ENCODE measurements around the gene VSIG10L2.

VSIG10L2 gene

DNA sequence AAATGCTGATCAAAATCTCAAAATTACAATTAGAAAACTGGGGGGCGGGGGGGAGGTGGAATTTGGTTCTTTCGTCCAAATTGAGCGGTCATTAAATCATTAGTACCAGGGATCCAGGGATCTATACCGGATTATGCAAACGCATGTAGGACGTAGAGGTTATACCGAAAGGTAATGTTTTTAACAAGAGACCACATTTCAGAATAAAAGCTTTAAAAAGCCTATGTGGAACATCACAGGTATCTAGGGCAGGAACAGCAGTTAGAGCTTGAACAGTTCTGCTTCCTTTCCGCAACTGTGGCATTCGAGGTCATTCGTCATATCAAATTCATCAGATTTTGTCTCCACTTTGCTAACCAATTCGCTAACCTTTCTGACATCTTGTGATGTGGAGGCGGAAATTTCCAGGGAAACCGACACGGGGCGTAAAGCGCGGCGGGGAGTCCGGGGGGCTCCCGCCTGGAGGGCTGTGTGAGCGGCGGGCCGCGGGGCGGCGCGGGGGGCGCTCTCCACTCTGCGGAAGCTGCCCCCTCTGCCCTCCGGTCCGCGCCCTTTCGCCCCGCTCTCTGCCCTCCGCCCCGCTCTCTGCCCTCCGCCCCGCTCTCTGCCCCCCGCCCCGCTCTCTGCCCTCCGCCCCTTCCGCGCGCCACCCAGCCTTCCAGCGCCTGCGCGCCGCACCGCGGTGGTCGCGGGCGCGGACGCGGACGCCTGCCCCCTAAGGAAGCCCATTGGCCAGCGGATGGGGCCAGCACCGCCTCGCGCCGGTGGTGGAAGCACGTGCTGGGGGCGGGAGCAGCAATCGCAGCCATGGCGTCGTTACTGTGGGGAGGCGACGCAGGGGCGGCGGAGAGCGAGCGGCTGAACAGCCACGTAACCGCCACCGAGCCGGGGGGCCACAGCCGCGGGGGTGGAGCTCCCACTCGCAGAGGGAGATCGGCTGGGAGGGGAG, 41.9 kb upstream of the VSIG10L2 start, which contains the start of gene DDX25:
Gene DDX25 (plus strand): TSS at position 798 of the 949 bp plus-strand sequence. CDS start 10 bp downstream, at position 808.
- Histone ChIP-seq H3K9me3 (ENCODE audit: control insufficient read depth, insufficient read depth, low read depth, low read length) (no peaks in the 10 kb centered on the region), H3K27ac (ENCODE audit: extremely low read depth, low read depth, low read length) (no peak within 1 kb of the TSS), H3K4me3 (ENCODE audit: low read depth, low read length) (peak within 1 kb of the TSS; percentile 7), H3K36me3 (ENCODE audit: control insufficient read depth in 2 of 2, insufficient read depth in 1 of 2, low read length in 2 of 2) (peaks cover 0 to 12% of the 10 kb centered on the region in 2 experiments; a peak in 2 of 3 replicates), H3K4me1 (ENCODE audit: control insufficient read depth, insufficient read depth, low read length) (no peaks in the 10 kb centered on the region)
- no peak for TF ChIP-seq ZNF544 (tag by site-specific recombination; IDR thresholded peaks at IDR 0.05)
- TF ChIP-seq, protein P1, sequence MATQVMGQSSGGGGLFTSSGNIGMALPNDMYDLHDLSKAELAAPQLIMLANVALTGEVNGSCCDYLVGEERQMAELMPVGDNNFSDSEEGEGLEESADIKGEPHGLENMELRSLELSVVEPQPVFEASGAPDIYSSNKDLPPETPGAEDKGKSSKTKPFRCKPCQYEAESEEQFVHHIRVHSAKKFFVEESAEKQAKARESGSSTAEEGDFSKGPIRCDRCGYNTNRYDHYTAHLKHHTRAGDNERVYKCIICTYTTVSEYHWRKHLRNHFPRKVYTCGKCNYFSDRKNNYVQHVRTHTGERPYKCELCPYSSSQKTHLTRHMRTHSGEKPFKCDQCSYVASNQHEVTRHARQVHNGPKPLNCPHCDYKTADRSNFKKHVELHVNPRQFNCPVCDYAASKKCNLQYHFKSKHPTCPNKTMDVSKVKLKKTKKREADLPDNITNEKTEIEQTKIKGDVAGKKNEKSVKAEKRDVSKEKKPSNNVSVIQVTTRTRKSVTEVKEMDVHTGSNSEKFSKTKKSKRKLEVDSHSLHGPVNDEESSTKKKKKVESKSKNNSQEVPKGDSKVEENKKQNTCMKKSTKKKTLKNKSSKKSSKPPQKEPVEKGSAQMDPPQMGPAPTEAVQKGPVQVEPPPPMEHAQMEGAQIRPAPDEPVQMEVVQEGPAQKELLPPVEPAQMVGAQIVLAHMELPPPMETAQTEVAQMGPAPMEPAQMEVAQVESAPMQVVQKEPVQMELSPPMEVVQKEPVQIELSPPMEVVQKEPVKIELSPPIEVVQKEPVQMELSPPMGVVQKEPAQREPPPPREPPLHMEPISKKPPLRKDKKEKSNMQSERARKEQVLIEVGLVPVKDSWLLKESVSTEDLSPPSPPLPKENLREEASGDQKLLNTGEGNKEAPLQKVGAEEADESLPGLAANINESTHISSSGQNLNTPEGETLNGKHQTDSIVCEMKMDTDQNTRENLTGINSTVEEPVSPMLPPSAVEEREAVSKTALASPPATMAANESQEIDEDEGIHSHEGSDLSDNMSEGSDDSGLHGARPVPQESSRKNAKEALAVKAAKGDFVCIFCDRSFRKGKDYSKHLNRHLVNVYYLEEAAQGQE (tag by site-specific recombination; IDR thresholded peaks at IDR 0.05): peak; percentile 1; the same call in 1 of the 2 replicates
- POLR2A ChIA-PET: interaction anchor here (0.7 to 2.4 kb wide), 6 partner anchors 7 to 308 kb away, joined by 3 to 26 read pairs (median 5); partner anchors contain the start of genes FAM118B, HYLS1 and RPUSD4
- CTCF ChIA-PET: interaction anchor here (0.8 to 1.1 kb wide), 3 partner anchors 16 to 23 kb away, joined by 3 to 4 read pairs (median 3); no protein-coding TSS in a partner anchor

DNA sequence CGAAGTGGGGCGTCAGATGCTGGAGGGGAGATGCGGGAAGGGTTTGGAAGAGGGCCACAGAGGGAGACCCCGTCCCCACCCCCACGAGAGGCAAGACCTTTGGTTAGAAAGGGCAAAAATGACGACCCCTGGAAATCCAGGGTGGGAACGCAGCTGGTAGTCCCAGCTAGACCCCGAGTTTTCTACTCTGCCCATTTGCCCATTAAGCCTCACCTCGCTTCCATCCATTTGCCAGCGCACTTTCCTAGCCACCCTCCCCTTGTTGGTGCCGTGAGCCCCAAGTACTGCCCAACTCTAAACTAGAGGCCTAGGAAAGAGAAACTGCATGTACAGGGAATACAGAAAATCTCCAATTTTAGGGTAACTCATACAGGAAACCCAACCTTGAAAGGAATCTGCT, 41.2 kb upstream of the VSIG10L2 start:
- H3K4me3 ChIP-seq (ENCODE audit: low read depth, low read length): no peak overlapping the region
- peaks cover 0 to 7% of the 10 kb centered on the region in 2 experiments; a peak in 2 of 3 replicates for H3K36me3 ChIP-seq (ENCODE audit: control insufficient read depth in 2 of 2, insufficient read depth in 1 of 2, low read length in 2 of 2)
- no peaks in the 10 kb centered on the region for H3K9me3 ChIP-seq (ENCODE audit: control insufficient read depth, insufficient read depth, low read depth, low read length)
- H3K27ac ChIP-seq (ENCODE audit: extremely low read depth, low read depth, low read length): no peak overlapping the region
- ChIA-PET POLR2A (no interaction called here), CTCF (no interaction called here)
- TF ChIP-seq, protein P2, sequence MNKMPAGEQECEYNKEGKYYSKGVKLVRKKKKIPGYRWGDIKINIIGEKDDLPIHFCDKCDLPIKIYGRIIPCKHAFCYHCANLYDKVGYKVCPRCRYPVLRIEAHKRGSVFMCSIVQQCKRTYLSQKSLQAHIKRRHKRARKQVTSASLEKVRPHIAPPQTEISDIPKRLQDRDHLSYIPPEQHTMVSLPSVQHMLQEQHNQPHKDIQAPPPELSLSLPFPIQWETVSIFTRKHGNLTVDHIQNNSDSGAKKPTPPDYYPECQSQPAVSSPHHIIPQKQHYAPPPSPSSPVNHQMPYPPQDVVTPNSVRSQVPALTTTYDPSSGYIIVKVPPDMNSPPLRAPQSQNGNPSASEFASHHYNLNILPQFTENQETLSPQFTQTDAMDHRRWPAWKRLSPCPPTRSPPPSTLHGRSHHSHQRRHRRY (tag by site-specific recombination; IDR thresholded peaks at IDR 0.05): no peak
- TF ChIP-seq, protein P3, sequence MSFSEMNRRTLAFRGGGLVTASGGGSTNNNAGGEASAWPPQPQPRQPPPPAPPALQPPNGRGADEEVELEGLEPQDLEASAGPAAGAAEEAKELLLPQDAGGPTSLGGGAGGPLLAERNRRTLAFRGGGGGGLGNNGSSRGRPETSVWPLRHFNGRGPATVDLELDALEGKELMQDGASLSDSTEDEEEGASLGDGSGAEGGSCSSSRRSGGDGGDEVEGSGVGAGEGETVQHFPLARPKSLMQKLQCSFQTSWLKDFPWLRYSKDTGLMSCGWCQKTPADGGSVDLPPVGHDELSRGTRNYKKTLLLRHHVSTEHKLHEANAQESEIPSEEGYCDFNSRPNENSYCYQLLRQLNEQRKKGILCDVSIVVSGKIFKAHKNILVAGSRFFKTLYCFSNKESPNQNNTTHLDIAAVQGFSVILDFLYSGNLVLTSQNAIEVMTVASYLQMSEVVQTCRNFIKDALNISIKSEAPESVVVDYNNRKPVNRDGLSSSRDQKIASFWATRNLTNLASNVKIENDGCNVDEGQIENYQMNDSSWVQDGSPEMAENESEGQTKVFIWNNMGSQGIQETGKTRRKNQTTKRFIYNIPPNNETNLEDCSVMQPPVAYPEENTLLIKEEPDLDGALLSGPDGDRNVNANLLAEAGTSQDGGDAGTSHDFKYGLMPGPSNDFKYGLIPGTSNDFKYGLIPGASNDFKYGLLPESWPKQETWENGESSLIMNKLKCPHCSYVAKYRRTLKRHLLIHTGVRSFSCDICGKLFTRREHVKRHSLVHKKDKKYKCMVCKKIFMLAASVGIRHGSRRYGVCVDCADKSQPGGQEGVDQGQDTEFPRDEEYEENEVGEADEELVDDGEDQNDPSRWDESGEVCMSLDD (tag by site-specific recombination; IDR thresholded peaks at IDR 0.05): no peak
- TF ChIP-seq OVOL3 (tag by site-specific recombination; IDR thresholded peaks at IDR 0.05): no peak
- TF ChIP-seq ZNF10 (tag by site-specific recombination; IDR thresholded peaks at IDR 0.05): no peak
- TF ChIP-seq ZNF544 (tag by site-specific recombination; IDR thresholded peaks at IDR 0.05): no peak
- no peak for TF ChIP-seq ZNF169 (tag by site-specific recombination; IDR thresholded peaks at IDR 0.05)
- TF ChIP-seq ZNF785 (tag by site-specific recombination; IDR thresholded peaks at IDR 0.05): no peak
- TF ChIP-seq, protein P4, sequence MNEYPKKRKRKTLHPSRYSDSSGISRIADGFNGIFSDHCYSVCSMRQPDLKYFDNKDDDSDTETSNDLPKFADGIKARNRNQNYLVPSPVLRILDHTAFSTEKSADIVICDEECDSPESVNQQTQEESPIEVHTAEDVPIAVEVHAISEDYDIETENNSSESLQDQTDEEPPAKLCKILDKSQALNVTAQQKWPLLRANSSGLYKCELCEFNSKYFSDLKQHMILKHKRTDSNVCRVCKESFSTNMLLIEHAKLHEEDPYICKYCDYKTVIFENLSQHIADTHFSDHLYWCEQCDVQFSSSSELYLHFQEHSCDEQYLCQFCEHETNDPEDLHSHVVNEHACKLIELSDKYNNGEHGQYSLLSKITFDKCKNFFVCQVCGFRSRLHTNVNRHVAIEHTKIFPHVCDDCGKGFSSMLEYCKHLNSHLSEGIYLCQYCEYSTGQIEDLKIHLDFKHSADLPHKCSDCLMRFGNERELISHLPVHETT (tag by site-specific recombination; IDR thresholded peaks at IDR 0.05): no peak
- TF ChIP-seq OSR2 (tag by site-specific recombination; IDR thresholded peaks at IDR 0.05): no peak
- no peak for TF ChIP-seq SETDB1 (IDR thresholded peaks at IDR 0.05; ENCODE audit: insufficient read length, low read length)
- no peak for TF ChIP-seq MZF1 (tag by site-specific recombination; IDR thresholded peaks at IDR 0.05; ENCODE audit: borderline replicate concordance)
- no peak for TF ChIP-seq ZNF514 (tag by site-specific recombination; IDR thresholded peaks at IDR 0.05)
- TF ChIP-seq ZNF600 (tag by site-specific recombination; IDR thresholded peaks at IDR 0.05): no peak
- TF ChIP-seq ZIC2 (tag by site-specific recombination; IDR thresholded peaks at IDR 0.05): no peak
- TF ChIP-seq, protein P5, sequence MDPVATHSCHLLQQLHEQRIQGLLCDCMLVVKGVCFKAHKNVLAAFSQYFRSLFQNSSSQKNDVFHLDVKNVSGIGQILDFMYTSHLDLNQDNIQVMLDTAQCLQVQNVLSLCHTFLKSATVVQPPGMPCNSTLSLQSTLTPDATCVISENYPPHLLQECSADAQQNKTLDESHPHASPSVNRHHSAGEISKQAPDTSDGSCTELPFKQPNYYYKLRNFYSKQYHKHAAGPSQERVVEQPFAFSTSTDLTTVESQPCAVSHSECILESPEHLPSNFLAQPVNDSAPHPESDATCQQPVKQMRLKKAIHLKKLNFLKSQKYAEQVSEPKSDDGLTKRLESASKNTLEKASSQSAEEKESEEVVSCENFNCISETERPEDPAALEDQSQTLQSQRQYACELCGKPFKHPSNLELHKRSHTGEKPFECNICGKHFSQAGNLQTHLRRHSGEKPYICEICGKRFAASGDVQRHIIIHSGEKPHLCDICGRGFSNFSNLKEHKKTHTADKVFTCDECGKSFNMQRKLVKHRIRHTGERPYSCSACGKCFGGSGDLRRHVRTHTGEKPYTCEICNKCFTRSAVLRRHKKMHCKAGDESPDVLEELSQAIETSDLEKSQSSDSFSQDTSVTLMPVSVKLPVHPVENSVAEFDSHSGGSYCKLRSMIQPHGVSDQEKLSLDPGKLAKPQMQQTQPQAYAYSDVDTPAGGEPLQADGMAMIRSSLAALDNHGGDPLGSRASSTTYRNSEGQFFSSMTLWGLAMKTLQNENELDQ (tag by site-specific recombination; IDR thresholded peaks at IDR 0.05; ENCODE audit: low read depth): no peak
- no peak for TF ChIP-seq HOXC10 (CRISPR knock-in tag; IDR thresholded peaks at IDR 0.05)
- no peak for TF ChIP-seq ZNF223 (tag by site-specific recombination; IDR thresholded peaks at IDR 0.05)
- no peaks in the 10 kb centered on the region for H3K4me1 ChIP-seq (ENCODE audit: control insufficient read depth, insufficient read depth, low read length)
